Stimulated activated CD8-positive, alpha-beta memory T cell treated with anti-CD3 and anti-CD28 coated beads, Interleukin-2, amount 100 ng/mL, for 48 hours (primary cell): Measurements from ENCODE around the gene CARD9.

ENCODE experiments used
- DNase-seq, 2 donors: peaks; one replicate each; pipeline ENCODE4 v3.0.0-alpha.2; 2020; ENCODE audit warnings: low read depth in 2 of 2

Gene CARD9

GRCh38 chr9:136380381-136380780 is 6.9 kb upstream of the CARD9 start:
- no peak for DNase-seq

DNA sequence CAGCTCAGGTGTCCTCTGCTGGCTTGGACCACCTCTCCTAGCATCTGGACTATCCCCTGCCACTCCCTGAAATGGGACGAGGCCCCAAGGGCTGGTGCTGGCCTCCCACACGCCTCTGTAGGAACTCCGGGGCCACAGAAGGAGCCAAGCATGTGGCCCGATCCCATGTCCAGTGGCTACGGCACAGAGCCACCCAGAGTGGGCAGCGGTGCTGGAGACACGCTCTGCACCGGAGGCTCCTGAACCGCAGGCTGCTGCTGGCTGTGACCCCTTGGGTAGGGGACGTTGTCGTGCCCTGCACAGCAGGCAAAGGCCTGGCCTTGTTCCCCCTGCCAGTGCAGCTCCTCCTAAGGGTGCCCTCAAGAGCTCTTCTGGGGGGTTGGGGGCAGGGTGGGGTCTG is 6.4 kb upstream of the CARD9 start:
- no peak for DNase-seq

DNA sequence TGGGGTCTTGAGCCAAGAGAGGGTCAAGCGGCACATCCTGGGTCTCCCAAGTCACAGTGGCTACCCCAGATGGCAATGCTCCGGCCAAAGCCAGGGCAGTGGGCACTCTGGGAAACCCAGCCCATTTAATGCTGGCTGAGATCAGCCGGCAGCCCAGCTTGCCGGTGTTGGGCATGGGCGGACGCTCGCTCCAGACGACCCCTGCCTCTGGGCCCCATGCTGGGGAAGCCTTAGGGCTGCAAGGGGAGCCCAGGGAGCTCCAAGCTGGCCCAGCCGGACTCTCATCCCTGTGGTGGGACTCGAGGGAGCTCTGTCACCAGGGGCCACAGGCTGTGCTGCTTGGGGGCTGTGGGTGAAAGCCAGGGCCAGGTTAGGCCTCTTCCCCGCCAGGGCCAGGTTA is 5.9 kb upstream of the CARD9 start:
- no peak for DNase-seq

GRCh38 chr9:136379003-136379287 is 5.5 kb upstream of the CARD9 start:
- no peak for DNase-seq

GRCh38 chr9:136378170-136379002 is 4.9 kb upstream of the CARD9 start:
- no peak for DNase-seq

DNA sequence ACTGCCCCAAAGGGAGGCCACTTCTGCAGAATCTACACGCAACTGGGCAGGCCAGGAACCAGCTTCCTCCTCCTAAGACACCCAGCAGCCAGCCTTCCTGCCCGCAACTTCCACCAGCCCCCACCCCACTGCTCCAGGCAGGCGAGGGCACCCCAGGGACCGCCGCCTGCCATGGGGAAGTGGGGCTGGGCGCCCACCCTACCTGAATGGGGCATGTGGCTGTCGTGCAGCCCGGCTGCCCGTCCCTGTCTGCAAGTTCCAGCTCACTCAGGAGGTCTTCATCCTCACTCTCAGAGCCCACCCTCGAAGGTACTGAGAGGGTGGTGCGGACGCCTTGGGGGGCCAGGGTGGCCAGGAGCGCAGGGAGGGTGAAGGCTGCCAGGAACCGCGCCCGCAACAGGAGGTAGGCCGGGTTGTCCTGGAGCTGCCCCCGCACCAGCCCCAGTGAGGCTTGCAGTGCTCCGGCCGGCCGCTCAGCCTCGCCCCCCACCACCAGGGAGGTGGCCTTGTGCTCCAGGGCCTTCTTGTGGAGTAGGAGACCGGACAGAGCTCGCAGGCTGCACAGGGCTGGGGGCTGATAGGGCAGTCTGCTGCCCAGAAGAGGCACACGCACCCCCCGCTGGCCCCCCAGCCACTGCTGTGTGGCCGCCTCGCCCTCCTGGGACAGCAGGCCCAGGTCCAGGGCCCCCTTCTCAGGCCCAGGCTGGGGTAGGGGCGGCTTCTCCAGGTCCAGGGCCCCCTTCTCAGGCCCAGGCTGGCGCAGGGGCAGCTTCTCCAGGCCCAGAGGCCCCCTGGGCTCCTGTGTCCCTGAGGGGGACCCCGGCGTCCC is 4.1 kb upstream of the CARD9 start:
- DNase-seq = no peak

DNA sequence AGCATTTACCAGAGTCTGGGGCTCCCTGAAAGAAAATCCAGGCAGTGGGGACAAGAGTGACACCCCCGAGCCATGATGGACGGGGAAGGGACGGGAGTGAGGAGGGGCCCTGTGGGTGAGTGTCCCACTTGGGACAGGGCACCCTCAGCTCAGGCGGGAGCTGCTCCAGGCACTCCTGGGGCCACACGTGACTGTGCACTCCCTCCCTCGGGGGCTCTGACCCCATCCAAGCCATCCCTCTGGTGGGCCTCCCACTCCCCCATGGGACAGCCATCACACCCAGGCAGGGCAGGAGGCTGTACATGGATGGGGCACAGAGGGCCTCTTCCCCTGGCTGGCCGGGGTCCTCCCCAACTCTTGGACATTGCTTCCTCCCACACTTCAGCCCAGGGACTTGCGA is 3.0 kb upstream of the CARD9 start:
- DNase-seq = no peak

DNA sequence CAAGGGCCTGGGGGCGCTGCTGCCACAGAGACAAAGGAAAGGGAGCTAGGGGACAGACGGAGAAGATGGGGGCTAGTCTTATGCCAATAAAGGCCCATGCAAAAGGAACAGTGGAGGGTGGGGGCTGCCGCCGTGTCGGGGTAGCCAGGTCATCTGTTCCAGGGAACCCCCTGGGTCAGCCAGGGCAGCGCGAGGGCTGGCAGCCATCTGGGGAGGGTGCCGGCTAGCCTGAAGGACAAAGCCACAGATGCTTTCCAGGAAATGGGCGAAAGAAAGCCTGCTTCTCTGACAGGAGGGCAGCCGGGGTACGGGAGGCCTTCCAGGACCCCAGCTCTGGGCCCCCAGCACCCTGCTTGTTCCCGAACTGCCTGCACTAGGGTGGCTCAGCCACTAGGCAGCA is 1.6 kb upstream of the CARD9 start:
- no peak for DNase-seq

GRCh38 chr9:136374183-136374575 is 710 bp upstream of the CARD9 start:
- DNase-seq = no peak

DNA sequence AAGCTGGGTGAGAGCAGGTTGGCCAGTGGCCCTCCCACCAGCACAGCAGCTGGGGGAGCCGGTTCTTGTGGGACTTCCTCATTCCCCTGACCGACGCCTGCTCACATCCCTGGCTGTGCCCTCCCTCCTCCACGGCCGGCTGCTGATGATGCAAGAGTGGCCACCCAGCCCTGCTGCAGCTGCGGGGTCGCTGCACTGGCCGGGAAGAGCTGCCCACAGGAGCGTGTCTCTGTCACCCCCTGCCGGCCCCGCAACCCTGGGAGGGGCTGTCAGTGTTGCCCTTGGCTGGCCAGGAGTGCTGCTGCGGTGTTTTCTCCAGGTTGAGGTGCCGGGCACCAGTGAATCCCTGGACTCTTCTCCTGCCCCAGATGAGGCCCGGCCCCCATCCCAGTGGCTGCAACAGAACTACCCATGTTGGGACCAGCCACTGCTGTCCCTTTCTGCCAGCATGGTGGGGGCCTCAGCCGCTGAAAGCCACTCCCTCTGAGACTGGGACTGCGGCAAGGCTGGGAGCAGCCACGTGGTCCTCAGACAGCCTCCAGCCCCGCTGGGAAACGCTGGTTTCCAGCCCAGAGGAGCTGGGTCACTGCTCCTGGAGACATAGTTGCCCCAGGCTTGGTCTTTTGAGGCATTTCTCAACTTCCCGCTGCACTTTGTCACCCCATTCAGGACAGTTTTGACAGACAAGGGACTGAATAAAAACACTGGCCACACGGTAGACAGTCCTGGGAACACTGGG is 739 bp downstream of the CARD9 start:
- no peak for DNase-seq

- no peak for DNase-seq
Observed at GRCh38 chr9:136372006-136372405, 1.5 kb downstream of the CARD9 start.

DNA sequence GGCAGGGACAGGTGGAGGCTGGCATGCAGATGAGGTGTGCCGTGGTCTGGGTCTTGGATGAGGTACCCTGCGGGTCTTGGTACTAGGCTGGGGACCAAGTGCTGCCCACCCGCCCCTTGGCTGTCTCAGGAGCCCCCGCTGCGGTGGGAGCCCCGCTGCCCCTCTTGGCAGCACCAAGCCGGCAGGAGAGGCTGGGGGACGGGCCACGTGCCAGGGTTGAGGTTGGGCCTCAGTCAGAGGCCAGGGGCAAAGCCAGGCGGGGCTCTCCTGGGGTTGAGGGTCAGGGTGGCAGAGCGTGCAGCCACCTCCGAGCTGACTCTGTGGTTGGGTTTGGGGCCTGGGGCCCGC is 2.0 kb downstream of the CARD9 start:
- no peak for DNase-seq

- DNase-seq = no peak
Observed at GRCh38 chr9:136370687-136371532, 2.6 kb downstream of the CARD9 start.

DNA sequence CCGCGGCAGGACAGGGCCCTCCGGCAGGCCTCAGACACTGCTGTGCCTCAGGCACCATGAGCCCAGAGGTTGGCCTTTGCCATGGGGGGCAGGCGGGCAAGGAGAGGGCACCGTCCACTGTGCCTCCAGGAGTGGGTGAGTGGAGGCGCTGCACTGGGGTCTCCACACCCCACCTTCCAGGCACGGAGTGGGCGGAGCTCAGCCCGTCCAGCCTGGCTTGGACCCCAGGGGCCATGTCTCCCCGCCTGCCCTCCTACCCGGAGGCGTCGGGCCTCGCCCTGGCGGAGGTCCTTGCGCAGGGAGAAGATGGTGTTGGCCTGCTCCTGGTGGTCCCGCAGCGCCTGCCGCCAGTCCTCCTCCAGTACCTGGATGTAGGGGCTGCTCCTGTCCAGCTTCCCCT is 3.4 kb downstream of the CARD9 start:
- no peak for DNase-seq

- DNase-seq = no peak
Observed at GRCh38 chr9:136368190-136368589, 5.3 kb downstream of the CARD9 start.

DNA sequence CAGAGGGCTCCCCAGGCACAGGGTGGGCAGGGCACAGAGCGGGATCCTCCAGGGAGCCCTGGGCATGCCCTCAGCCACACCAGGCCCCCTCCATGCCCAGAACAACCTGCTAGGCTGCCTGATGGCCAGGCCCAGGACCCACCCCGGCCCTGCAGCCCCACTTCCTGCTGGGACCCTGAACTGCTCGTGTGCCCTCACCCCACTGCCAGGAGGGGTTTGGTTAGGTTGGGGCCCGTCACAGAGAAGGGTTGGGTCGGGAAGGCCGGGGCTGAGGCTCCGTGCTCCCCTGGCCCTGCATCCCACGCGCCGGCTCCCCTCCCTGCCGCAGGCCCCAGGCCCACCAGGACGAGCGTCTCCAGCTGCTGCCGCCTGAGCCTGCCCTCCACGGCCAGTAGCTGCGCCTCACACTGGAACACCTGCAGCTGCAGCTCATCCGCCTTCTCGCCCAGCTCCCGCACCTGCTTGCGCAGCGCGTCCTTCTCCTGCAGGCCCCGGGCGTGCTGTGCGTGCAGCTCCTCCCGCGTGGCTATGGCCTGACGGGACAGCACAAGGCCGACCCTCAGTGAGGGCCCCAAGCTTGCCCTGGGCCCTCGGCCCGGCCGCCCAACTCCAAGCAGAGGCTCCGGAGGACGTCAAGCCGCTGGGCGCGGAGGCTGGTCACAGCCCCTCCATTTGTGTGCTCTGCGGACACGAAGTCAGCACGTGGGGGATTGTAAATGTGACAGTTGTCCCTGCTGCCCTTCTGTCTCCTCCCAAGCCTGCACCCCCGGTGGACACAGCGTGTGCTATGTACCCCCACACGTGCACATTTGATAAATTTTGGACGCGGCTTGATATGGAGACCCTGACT is 5.9 kb downstream of the CARD9 start:
- no peak for DNase-seq

GRCh38 chr9:136366826-136367225 is 6.6 kb downstream of the CARD9 start:
- no peak for DNase-seq

GRCh38 chr9:136365775-136366222 is 7.7 kb downstream of the CARD9 start:
- no peak for DNase-seq

DNA sequence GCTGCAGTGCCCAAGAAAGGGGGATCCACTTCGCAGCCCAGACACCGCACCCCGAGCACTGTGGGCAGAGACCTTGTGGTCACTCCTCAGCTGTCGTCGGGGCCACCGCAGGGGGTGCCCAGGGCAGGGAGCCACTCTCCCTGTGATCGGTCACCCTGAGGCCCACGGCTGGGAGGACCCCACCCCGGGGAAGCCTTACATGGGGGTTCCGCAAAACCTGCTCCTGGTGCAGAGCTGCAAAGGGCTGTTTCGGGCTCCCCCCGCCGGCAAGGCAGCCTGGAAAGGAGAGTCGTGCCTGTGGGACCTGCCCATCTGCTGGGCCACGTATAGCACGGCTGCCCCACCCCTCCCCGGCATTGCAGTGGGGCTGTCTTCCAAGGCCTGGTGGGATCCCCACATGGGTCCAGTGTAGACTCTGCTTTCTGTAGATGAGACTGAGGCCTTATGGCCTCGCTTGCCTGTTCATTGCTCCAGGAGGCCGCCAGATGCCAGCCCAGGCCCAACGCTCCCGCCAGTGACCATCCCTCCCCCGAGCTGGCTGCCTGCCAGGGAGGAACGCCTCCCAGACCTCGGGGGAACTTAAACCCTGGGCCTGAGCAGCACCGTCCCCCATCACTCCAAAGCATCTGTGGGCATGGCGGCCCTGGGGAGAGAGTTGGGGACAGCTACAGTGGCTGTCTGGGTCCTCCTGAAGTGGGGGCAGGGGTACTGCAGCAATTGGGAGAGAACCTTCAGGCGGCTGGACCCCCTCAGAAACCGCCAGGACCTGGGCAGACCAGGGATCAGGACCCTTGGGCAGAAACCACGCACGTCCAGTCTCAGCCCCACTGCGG is 8.3 kb downstream of the CARD9 start:
- DNase-seq = no peak
